Measurements from ENCODE around the gene FLT1.

The FLT1 gene

GRCh38 chr13:28527629-28528028 is 32.7 kb upstream of the FLT1 start:
- ATAC-seq (no peak), DNase-seq (no peak)

- DNase-seq: no peak
- ATAC-seq: no peak
Observed at GRCh38 chr13:28526876-28527275, 31.9 kb upstream of the FLT1 start.

GRCh38 chr13:28522871-28523270 is 27.9 kb upstream of the FLT1 start:
- ATAC-seq (no peak), DNase-seq (no peak)

- ATAC-seq (no peak), DNase-seq (no peak)
Observed at GRCh38 chr13:28513745-28514144, 18.8 kb upstream of the FLT1 start.

GRCh38 chr13:28510542-28510941 is 15.6 kb upstream of the FLT1 start:
- no peak for ATAC-seq
- DNase-seq: no peak

GRCh38 chr13:28510066-28510465 is 15.1 kb upstream of the FLT1 start:
- ATAC-seq: no peak

GRCh38 chr13:28505543-28506135 is 10.7 kb upstream of the FLT1 start:
- DNase-seq (no peak), ATAC-seq (no peak)

More at GRCh38 chr13:28510066-28510465, 15.1 kb upstream of the FLT1 start:
- DNase-seq: no peak

GRCh38 chr13:28503182-28503967 is 8.4 kb upstream of the FLT1 start:
- no peak for DNase-seq
- ATAC-seq: no peak

GRCh38 chr13:28501547-28501946 is 6.6 kb upstream of the FLT1 start:
- ATAC-seq (no peak), DNase-seq (no peak)

- ATAC-seq (no peak), DNase-seq (no peak)
Observed at GRCh38 chr13:28499609-28500008, 4.7 kb upstream of the FLT1 start.

GRCh38 chr13:28498481-28499115 is 3.7 kb upstream of the FLT1 start:
- ATAC-seq (no peak), DNase-seq (no peak)

- ATAC-seq (no peak), DNase-seq (no peak)
Observed at GRCh38 chr13:28497143-28497876, 2.4 kb upstream of the FLT1 start.

GRCh38 chr13:28496188-28496564 is 1.2 kb upstream of the FLT1 start:
- ATAC-seq (no peak), DNase-seq (no peak)

- no peak for DNase-seq
- no peak for ATAC-seq
Observed at GRCh38 chr13:28495538-28496187, 735 bp upstream of the FLT1 start.

GRCh38 chr13:28494504-28494777 is 487 bp downstream of the FLT1 start:
- peak; percentile 15 for DNase-seq
- ATAC-seq: peak; percentile 6

- no peak for ATAC-seq
- DNase-seq: peak; percentile 18
Observed at GRCh38 chr13:28493740-28494503, 1.0 kb downstream of the FLT1 start.

GRCh38 chr13:28492569-28493367 is 2.2 kb downstream of the FLT1 start:
- DNase-seq: peak; percentile 23
- ATAC-seq: peak; percentile 76

- no peak for ATAC-seq
- DNase-seq: no peak
Observed at GRCh38 chr13:28490061-28490460, 4.9 kb downstream of the FLT1 start.

- ATAC-seq (no peak), DNase-seq (no peak)
Observed at GRCh38 chr13:28489524-28489931, 5.4 kb downstream of the FLT1 start.

GRCh38 chr13:28488376-28489005 is 6.4 kb downstream of the FLT1 start:
- ATAC-seq: no peak

More at GRCh38 chr13:28488376-28489005, 6.4 kb downstream of the FLT1 start:
- DNase-seq: no peak
